K562 (cell line): Measurements from ENCODE around the gene SLC4A1. TPM values are rescaled to one million over a fixed set of nuclear protein-coding genes. Genes with fewer than 3 reads are reported as not detected.
A peak's percentile ranks its signal among the peaks of the same experiment; 100 is the strongest.

ENCODE experiments used
- ATAC-seq: fragments of 200-7000 bp; cut with Tn5 transposase; 3 replicates; pipeline ENCODE4 v1.9.1; 2020; ENCODE audit warnings: moderate library complexity
- BruUV-seq: library from RNA; stranded (reverse); fragments of 400-500 nt; replicated peaks from 2 replicates; lab custom pipeline; 2021; lab: Mats Ljungman, UMichigan
- CTCF ChIA-PET: fragments of 300-600 bp; formaldehyde crosslinking; extraction: SDS; loops from one replicate; lab custom pipeline; 2021; ENCODE audit warnings: low intra/inter-chr PET ratio; lab: Yijun Ruan, JAX
- POLR2A ChIA-PET: fragments of 300-600, 350-650 bp; sonication (Branson Sonifier 250); formaldehyde crosslinking; extraction: SDS; loops from one replicate; lab custom pipeline; 2021; ENCODE audit warnings: antibody characterized with exemption, inconsistent platforms; lab: Yijun Ruan, JAX
- DNase-seq, 4 experiments: peaks; one replicate each; pipeline versions ENCODE4 v3.0.0 to v3.0.0-alpha.2; 2011 to 2018; ENCODE audit warnings: low spot score in 3 of 4, mixed read lengths in 3 of 4; ENCODE audit errors: extremely low read depth in 1 of 4
- FAIRE-seq: peaks from 2 replicates; lab custom pipeline; 2011; peaks lifted over from hg19 to GRCh38; lab: Jason Lieb, UNC
- H2AFZ ChIP-seq: 2 replicates; pipeline ENCODE4 v1.6.0; 2011; ENCODE audit warnings: low read depth, low read length, control low read depth, inconsistent platforms
- H3K27ac ChIP-seq: fragments of 200-600 bp; 3 replicates; pipeline ENCODE4 v1.8.0; 2011; ENCODE audit warnings: low read depth, mild to moderate bottlenecking, control low read depth, inconsistent platforms, low read length, moderate library complexity, mixed read lengths; ENCODE audit errors: extremely low read depth
- H3K27me3 ChIP-seq, 2 experiments: fragments of 300-600 bp in 1 of 2; 2 replicates in 1 of 2; 3 replicates in 1 of 2; pipeline versions ENCODE4 v1.6.0 to v1.8.0; 2011; ENCODE audit warnings: inconsistent platforms in 2 of 2, low read length in 2 of 2, mild to moderate bottlenecking in 1 of 2, mixed read lengths in 1 of 2, moderate library complexity in 1 of 2; ENCODE audit not compliant: control insufficient read depth in 2 of 2, insufficient read depth in 2 of 2
- H3K36me3 ChIP-seq: fragments of 300-600 bp; 3 replicates; pipeline ENCODE4 v1.8.0; 2011; ENCODE audit warnings: mild to moderate bottlenecking, low read length, inconsistent platforms; ENCODE audit not compliant: control insufficient read depth, insufficient read depth
- H3K4me1 ChIP-seq, 2 experiments: fragments of 200-600 bp in 1 of 2; replicated peaks in 1 of 2; 2 replicates in 1 of 2; 3 replicates in 1 of 2; pipeline versions ENCODE4 v1.5.1 to v1.8.0; 2011; ENCODE audit warnings: inconsistent platforms in 2 of 2, low read length in 2 of 2, mild to moderate bottlenecking in 1 of 2, mixed read lengths in 1 of 2, moderate library complexity in 1 of 2; ENCODE audit not compliant: control insufficient read depth in 2 of 2, insufficient read depth in 2 of 2
- H3K4me2 ChIP-seq: 2 replicates; pipeline ENCODE4 v1.6.1; 2011; ENCODE audit warnings: low read length, control low read depth, inconsistent platforms, mixed read lengths; ENCODE audit not compliant: insufficient read depth
- H3K4me3 ChIP-seq: fragments of 200-600 bp; sonication (generic), shearing (Covaris generic); 2 replicates; pipeline ENCODE4 v1.5.1; 2016; ENCODE audit warnings: control low read depth, inconsistent platforms
- H3K79me2 ChIP-seq: fragments of 200-600 bp; 3 replicates; pipeline ENCODE4 v1.8.0; 2011; ENCODE audit warnings: low read length, inconsistent platforms; ENCODE audit not compliant: control insufficient read depth, insufficient read depth
- H3K9ac ChIP-seq, 2 experiments: 2 replicates each; pipeline versions ENCODE4 v1.6.0 to v1.6.1; 2011; ENCODE audit warnings: low read depth in 2 of 2, low read length in 2 of 2, control low read depth in 1 of 2, inconsistent platforms in 1 of 2, mild to moderate bottlenecking in 1 of 2, mixed read lengths in 1 of 2; ENCODE audit not compliant: insufficient read depth in 1 of 2
- H3K9me1 ChIP-seq: one replicate; pipeline ENCODE4 v1.6.0; 2011; ENCODE audit warnings: inconsistent platforms, mild to moderate bottlenecking, low read length, moderate library complexity; ENCODE audit not compliant: control insufficient read depth, insufficient read depth
- H3K9me3 ChIP-seq: replicated peaks from 2 replicates; pipeline ENCODE4 v1.5.1; 2011; ENCODE audit warnings: low read depth, low read length, inconsistent platforms; ENCODE audit not compliant: control insufficient read depth, insufficient read depth
- H4K20me1 ChIP-seq: replicated peaks from 2 replicates; pipeline ENCODE4 v1.6.1; 2011; ENCODE audit warnings: low read length, inconsistent platforms, mixed read lengths; ENCODE audit not compliant: control insufficient read depth, insufficient read depth
- CHD1 ChIP-seq: fragments of 200-600 bp; sonication (generic); IDR thresholded peaks from one replicate; pipeline ENCODE4 v1.6.1; 2012; ENCODE audit warnings: mild to moderate bottlenecking, moderate library complexity, low read length, inconsistent platforms
- CHD2 ChIP-seq: IDR thresholded peaks from 2 replicates; pipeline ENCODE4 v1.6.1; 2011; ENCODE audit warnings: low read depth, low read length
- CHD4 ChIP-seq: fragments of 200-600 bp; sonication (generic); IDR thresholded peaks from 3 replicates; pipeline ENCODE4 v1.6.1; 2012; ENCODE audit warnings: low read depth, mild to moderate bottlenecking, mixed read lengths, low read length, inconsistent platforms; ENCODE audit not compliant: insufficient read depth, insufficient replicate concordance, poor library complexity, severe bottlenecking
- ETS1 ChIP-seq: conservative IDR thresholded peaks from 2 replicates; pipeline ENCODE4 v1.6.1; 2011; ENCODE audit warnings: low read depth, mild to moderate bottlenecking, low read length; ENCODE audit not compliant: control insufficient read depth
- KLF6 ChIP-seq: fragments of 250-450 bp; sonication (Bioruptor Pico); IDR thresholded peaks from 2 replicates; pipeline ENCODE4 v1.4.0; 2020; ENCODE audit warnings: mild to moderate bottlenecking, moderate library complexity, borderline replicate concordance
- NCOA4 ChIP-seq: fragments of 450-650 bp; IDR thresholded peaks from 2 replicates; pipeline ENCODE4 v1.6.1; 2018; ENCODE audit warnings: mild to moderate bottlenecking; ENCODE audit not compliant: partially characterized antibody
- NONO ChIP-seq, 2 experiments: fragments of 200-400 bp in 1 of 2; fragments of 450-650 bp in 1 of 2; formaldehyde crosslinking in 1 of 2; IDR thresholded peaks; 2 replicates each; pipeline ENCODE4 v1.6.1; 2017; ENCODE audit warnings: low read depth in 2 of 2, mild to moderate bottlenecking in 2 of 2, moderate library complexity in 2 of 2, low read length in 1 of 2
- NR2F6 ChIP-seq: fragments of 450-650 bp; formaldehyde crosslinking; IDR thresholded peaks from 2 replicates; pipeline ENCODE4 v1.4.0; 2020; ENCODE audit warnings: mild to moderate bottlenecking
- POLR2A ChIP-seq: fragments of 450-650 bp; conservative IDR thresholded peaks from 2 replicates; pipeline ENCODE4 v1.6.1; 2016
- POLR3A ChIP-seq: IDR thresholded peaks from 2 replicates; pipeline ENCODE4 v1.6.1; 2011; ENCODE audit warnings: borderline replicate concordance, mild to moderate bottlenecking, moderate library complexity; ENCODE audit not compliant: insufficient read length, insufficient read depth; ENCODE audit errors: extremely low read depth
- PTTG1 ChIP-seq: fragments of 450-650 bp; IDR thresholded peaks from 2 replicates; pipeline ENCODE4 v1.6.1; 2016; ENCODE audit warnings: low read depth, mild to moderate bottlenecking, missing genetic modification characterization, missing compliant biosample characterization
- TEAD4 ChIP-seq, 2 experiments: sonication (generic) in 1 of 2; formaldehyde crosslinking in 1 of 2; IDR thresholded peaks; 2 replicates each; pipeline versions ENCODE4 v1.6.1 to v1.8.0; 2012 to 2022; ENCODE audit warnings: borderline replicate concordance in 1 of 2, inconsistent platforms in 1 of 2, low read length in 1 of 2, mild to moderate bottlenecking in 1 of 2, missing genetic modification reagents in 1 of 2
- WGBS: fragments of 100-300 bp; shearing (Covaris generic); methylation state at CpG from one replicate; pipeline ENCODE4 v1.1.6; 2016; ENCODE audit warnings: low coverage, mixed read lengths; ENCODE audit not compliant: insufficient coverage; ENCODE audit errors: missing lambda C conversion rate; 5-methylcytosine and 5-hydroxymethylcytosine counted together
- in situ Hi-C: fragments of 300-500 bp; cut with MboI; formaldehyde crosslinking; loops from 4 replicates; pipeline ENCODE4 v1.15.0; 2018; ENCODE audit warnings: inconsistent platforms, mixed read lengths
- intact Hi-C: fragments of 100-400 bp; cut with micrococcal nuclease; formaldehyde crosslinking; loops from 2 replicates; pipeline ENCODE4 v1.14.2; 2022
- polyA plus RNA-seq, 8 experiments: library from polyadenylated mRNA; depleted of rRNA in 4 of 8; stranded (reverse) in 5 of 8; unstranded in 3 of 8; fragments of >200 nt; fragmentation: Nextera tagmentation in 2 of 8; fragmentation: Illumina TruSeq in 1 of 8; extraction: Ambion mirVana in 2 of 8; extraction: Trizol in 1 of 8; gene quantifications; 2 replicates each; pipeline versions ENCODE4 v1.2.1 to v1.2.3, GENCODE V29; 2011 to 2014; ENCODE audit warnings: inconsistent platforms in 1 of 8, missing spikeins in 1 of 8
- total RNA-seq, 7 experiments: library from RNA; depleted of rRNA in 6 of 7; stranded (reverse); fragments of >200 nt in 6 of 7; fragmentation: Illumina TruSeq in 2 of 7; extraction: Trizol in 2 of 7; gene quantifications; 2 replicates each; pipeline versions ENCODE4 v1.2.1 to v1.2.3, GENCODE V29; 2011 to 2021; ENCODE audit warnings: low replicate concordance in 1 of 7

The SLC4A1 gene
- total and polyA plus RNA-seq, 9 of the 15 experiments (the other 6 are each of a cell fraction or from before 2014, with no cell fraction given): 0.14 to 1.00 (median 0.53) TPM

GRCh38 chr17:44230140-44230539, 37.8 kb downstream of the SLC4A1 start (continued):
- TF ChIP-seq CHD1 (no peak), ETS1 (no peak), NCOA4 (no peak), TEAD4 (IDR thresholded peaks at IDR 0.05; ENCODE audit: low read length) (no peak), TEAD4 (CRISPR knock-in tag; IDR thresholded peaks at IDR 0.05; ENCODE audit: borderline replicate concordance) (no peak), NR2F6 (CRISPR knock-in tag) (no peak)

GRCh38 chr17:44229090-44229489, 38.8 kb downstream of the SLC4A1 start:
- no TSS peak for BruUV-seq
- POLR2A ChIA-PET: interaction anchor here (0.6 to 1.8 kb wide), 2 partner anchors 7 to 31 kb away, joined by 3 to 5 read pairs; no protein-coding TSS in a partner anchor
- 38% methylated on average over 6 of the region's 6 CpGs for WGBS

More at GRCh38 chr17:44229090-44229489, 38.8 kb downstream of the SLC4A1 start:
- Histone ChIP-seq H3K4me1 (peaks cover 0 to 8% of the 10 kb centered on the region in 2 experiments; a peak in 1 of 5 replicates), H4K20me1 (no peaks in the 10 kb centered on the region), H3K27me3 (no peaks in the 10 kb centered on the region), H3K4me3 (no peak overlapping the region), H3K4me2 (no peak overlapping the region), H2AFZ (no peak overlapping the region), H3K36me3 (no peaks in the 10 kb centered on the region), H3K9ac (peak overlapping the region in 1 of 2 experiments; percentile 20; a peak in 1 of 4 replicates), H3K79me2 (no peaks in the 10 kb centered on the region), H3K9me3 (no peaks in the 10 kb centered on the region), H3K27ac (no peak overlapping the region), H3K9me1 (no peaks in the 10 kb centered on the region)
- ATAC-seq (no peak), DNase-seq (no peak), FAIRE-seq (no peak)
- TF ChIP-seq NONO (IDR thresholded peaks at IDR 0.05; ENCODE audit: low read depth in 2 of 2, low read length in 1 of 2) (no peak), KLF6 (no peak), CHD4 (no peak), PTTG1 (tag) (no peak), CHD2 (no peak), POLR3A (no peak), POLR2A (no peak)
- intact Hi-C loops (no loop called here), in situ Hi-C loops (no loop called here)
- CTCF ChIA-PET: no interaction called here
